Measurements from ENCODE around the gene BLOC1S1.

- TF ChIP-seq POLR2A (IDR thresholded peaks at IDR 0.05) (no peak), CTCF (IDR thresholded peaks at IDR 0.05) (no peak)
Observed at GRCh38 chr12:55757701-55758100, 41.9 kb downstream of the BLOC1S1 start.
